GM12801 (cell line): ENCODE results near the gene RMC1.

Experiments used
- TF ChIP-seq, protein P1 (sequence below): IDR thresholded peaks from one replicate; pipeline ENCODE4 v1.5.1; 2011; ENCODE audit warnings: control low read depth; ENCODE audit not compliant: insufficient read length; ENCODE audit errors: extremely low read depth

RMC1 gene

GRCh38 chr18:23501626-23502025 lies 1.7 kb upstream of the RMC1 start:
- TF ChIP-seq, protein P1, sequence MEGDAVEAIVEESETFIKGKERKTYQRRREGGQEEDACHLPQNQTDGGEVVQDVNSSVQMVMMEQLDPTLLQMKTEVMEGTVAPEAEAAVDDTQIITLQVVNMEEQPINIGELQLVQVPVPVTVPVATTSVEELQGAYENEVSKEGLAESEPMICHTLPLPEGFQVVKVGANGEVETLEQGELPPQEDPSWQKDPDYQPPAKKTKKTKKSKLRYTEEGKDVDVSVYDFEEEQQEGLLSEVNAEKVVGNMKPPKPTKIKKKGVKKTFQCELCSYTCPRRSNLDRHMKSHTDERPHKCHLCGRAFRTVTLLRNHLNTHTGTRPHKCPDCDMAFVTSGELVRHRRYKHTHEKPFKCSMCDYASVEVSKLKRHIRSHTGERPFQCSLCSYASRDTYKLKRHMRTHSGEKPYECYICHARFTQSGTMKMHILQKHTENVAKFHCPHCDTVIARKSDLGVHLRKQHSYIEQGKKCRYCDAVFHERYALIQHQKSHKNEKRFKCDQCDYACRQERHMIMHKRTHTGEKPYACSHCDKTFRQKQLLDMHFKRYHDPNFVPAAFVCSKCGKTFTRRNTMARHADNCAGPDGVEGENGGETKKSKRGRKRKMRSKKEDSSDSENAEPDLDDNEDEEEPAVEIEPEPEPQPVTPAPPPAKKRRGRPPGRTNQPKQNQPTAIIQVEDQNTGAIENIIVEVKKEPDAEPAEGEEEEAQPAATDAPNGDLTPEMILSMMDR, result no peak

- TF ChIP-seq, protein P1, result no peak
Observed at GRCh38 chr18:23502516-23503037, 734 bp upstream of the RMC1 start.

- TF ChIP-seq, protein P1, result no peak
Observed at GRCh38 chr18:23503963-23504344, 643 bp downstream of the RMC1 start.

DNA sequence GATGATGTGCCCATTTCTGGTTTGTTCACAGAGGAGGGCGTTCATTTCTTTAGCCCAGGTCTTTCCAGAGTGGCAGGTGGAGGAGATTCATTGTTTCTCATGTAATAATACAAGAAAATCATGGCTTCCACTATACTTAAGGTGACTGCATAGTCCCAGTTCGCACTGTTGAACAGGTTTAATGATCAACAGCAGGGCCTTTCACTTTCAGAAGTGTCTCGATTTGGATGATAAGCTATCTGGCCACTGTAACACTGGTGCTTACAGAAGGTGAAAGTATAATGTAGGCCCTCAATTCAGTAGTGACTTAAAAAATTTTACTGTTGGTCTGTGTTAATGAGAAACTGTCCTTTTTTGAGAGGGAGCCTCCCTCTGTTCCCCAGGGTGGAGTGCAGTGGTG lies 1.4 kb downstream of the RMC1 start:
- TF ChIP-seq, protein P1, result no peak

GRCh38 chr18:23506393-23506792 lies 3.1 kb downstream of the RMC1 start:
- TF ChIP-seq, protein P1, result no peak

- TF ChIP-seq, protein P1, result no peak
Observed at GRCh38 chr18:23512641-23513040, 9.3 kb downstream of the RMC1 start.

DNA sequence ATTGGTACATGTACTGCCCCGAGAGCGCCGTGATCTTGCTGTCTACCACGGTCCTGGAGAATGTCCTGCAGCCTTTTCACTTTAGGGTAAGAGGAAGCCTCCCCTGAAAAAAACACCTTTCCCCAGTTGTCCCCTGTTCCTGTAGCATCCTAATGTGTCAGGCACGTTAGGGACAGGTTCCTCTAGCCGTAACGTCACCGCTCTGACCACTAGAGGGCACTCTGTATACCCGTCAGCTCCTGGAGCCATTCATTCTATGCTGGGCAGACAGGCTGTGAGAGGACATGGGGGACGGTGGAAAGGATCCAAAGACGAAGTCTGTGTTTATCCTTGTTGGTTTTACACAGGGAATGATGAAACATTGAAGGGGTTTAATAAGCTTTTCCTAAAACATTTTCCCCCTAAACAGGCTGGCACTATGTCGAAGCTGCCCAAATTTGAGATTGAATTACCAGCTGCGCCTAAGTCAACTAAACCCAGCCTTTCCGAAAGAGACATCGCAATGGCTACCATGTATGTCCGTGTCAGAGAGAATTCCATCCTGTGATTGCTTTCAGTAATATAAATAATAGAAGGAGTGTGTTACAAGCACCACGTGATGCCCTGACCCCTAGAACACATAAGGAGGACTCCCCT lies 12.7 kb downstream of the RMC1 start:
- TF ChIP-seq, protein P1, result no peak

DNA sequence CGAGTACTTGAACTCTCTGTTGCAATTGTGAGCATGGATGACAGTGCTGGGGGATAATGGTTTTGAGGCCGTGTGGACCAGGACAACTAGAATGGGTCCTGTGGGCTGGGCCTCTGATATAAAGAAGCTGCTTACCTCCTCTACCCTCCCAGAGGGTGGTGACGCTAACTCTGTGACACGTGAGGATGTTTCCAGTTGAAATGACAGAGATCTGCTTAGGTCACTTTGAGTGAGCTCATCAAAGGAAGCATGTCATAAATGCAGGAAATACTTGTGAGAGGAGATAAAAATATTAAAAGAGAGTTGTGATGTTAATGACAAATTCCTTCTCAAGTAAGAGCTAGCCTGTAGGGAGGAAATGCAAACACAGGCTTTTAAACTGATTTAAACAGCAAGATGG lies 16.4 kb downstream of the RMC1 start:
- TF ChIP-seq, protein P1, result no peak
